Stomach (tissue), 4 donors: ENCODE data around the gene GNAS-AS1.

Source experiments
- EP300 ChIP-seq: sonication (generic); formaldehyde crosslinking; IDR thresholded peaks from one replicate; pipeline ENCODE4 v1.6.1; 2017; ENCODE audit warnings: antibody characterized with exemption
- POLR2A ChIP-seq, 4 donors: fragments of 450-650 bp; IDR thresholded peaks; one replicate each; pipeline ENCODE4 v1.6.1; 2016; ENCODE audit warnings: antibody characterized with exemption in 4 of 4, control low read depth in 2 of 4, mild to moderate bottlenecking in 1 of 4, moderate library complexity in 1 of 4
- TF ChIP-seq, protein P1 (sequence below), 7 experiments: fragments of 450-650 bp in 4 of 7; fragments of 200-600 bp in 3 of 7; sonication (generic) in 3 of 7; IDR thresholded peaks; one replicate each; pipeline ENCODE4 v1.5.1; 2016 to 2019; ENCODE audit warnings: antibody characterized with exemption in 7 of 7, control low read depth in 2 of 7, mild to moderate bottlenecking in 1 of 7

DNA sequence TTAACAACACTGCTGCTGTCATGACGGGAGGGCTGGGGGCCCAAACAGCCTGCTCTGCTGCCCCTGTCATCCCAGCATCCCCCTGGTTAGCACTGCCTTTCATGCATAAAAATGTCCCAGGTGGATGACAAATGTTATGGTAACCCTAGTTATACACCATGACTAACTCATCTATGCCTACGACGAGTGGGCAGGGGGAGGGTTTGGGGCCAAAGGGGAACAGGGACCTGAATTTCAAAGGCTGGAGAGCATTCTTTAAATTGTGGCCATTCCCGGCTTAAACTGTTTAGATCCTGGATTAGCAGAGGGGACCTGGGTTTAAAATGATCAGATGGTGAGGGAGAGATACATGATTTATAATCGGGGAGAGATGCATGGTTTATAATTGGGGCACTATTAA is 24.4 kb downstream of the GNAS-AS1 start:
- TF ChIP-seq EP300 (no peak), POLR2A (IDR thresholded peaks at IDR 0.05) (no peak)
- TF ChIP-seq, protein P1, sequence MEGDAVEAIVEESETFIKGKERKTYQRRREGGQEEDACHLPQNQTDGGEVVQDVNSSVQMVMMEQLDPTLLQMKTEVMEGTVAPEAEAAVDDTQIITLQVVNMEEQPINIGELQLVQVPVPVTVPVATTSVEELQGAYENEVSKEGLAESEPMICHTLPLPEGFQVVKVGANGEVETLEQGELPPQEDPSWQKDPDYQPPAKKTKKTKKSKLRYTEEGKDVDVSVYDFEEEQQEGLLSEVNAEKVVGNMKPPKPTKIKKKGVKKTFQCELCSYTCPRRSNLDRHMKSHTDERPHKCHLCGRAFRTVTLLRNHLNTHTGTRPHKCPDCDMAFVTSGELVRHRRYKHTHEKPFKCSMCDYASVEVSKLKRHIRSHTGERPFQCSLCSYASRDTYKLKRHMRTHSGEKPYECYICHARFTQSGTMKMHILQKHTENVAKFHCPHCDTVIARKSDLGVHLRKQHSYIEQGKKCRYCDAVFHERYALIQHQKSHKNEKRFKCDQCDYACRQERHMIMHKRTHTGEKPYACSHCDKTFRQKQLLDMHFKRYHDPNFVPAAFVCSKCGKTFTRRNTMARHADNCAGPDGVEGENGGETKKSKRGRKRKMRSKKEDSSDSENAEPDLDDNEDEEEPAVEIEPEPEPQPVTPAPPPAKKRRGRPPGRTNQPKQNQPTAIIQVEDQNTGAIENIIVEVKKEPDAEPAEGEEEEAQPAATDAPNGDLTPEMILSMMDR (IDR thresholded peaks at IDR 0.05): no peak
